Lower leg skin (tissue), 4 donors: ENCODE measurements around the gene ENO4. TPM values are rescaled to one million over a fixed set of nuclear protein-coding genes. Genes with fewer than 3 reads are reported as not detected.

Experiments
- DNase-seq, 2 donors: peaks; one replicate each; pipeline ENCODE4 v3.0.0-alpha.2; 2019; ENCODE audit warnings: low spot score in 2 of 2
- H3K4me3 ChIP-seq: fragments of 200-600 bp; sonication (generic); 2 replicates; pipeline ENCODE4 v1.5.1; 2017; ENCODE audit warnings: mild to moderate bottlenecking, low read depth; ENCODE audit not compliant: poor library complexity, severe bottlenecking
- CTCF ChIP-seq, 3 donors: fragments of 450-650 bp; IDR thresholded peaks; one replicate each; pipeline ENCODE4 v1.5.1; 2016; ENCODE audit warnings: antibody characterized with exemption in 3 of 3, mild to moderate bottlenecking in 3 of 3, moderate library complexity in 2 of 3
- POLR2A ChIP-seq, 2 donors: fragments of 450-650 bp; IDR thresholded peaks; one replicate each; pipeline ENCODE4 v1.6.1; 2016 to 2017; ENCODE audit warnings: antibody characterized with exemption in 2 of 2, mild to moderate bottlenecking in 1 of 2, moderate library complexity in 1 of 2
- WGBS, 2 donors: methylation state at CpG; one replicate each; pipeline ENCODE4 v1.1.5; 2018; 5-methylcytosine and 5-hydroxymethylcytosine counted together
- intact Hi-C: fragments of 100-400 bp; cut with DNase I; formaldehyde crosslinking; loops from one replicate; pipeline ENCODE4 v1.15.0; 2023; ENCODE audit warnings: low total_unique reads
- total RNA-seq, 4 donors: library from RNA; depleted of rRNA; stranded (reverse); fragments of >200 nt; gene quantifications; one replicate each; pipeline ENCODE4 v1.1.0, GENCODE V29; 2016

ENO4 gene
- total RNA-seq, 4 donors from 2014 or later = 0.06 to 4.4 TPM; not detected in 2

GRCh38 chr10:116852246-116852645 lies 2.9 kb downstream of the ENO4 start:
- no peak for DNase-seq
- no peak overlapping the region for H3K4me3 ChIP-seq
- 58 to 63% methylated on average over 1 of the region's 1 CpG for whole genome bisulfite sequencing, 2 donors
- intact Hi-C loops = no loop called here
- no peak for TF ChIP-seq CTCF (IDR thresholded peaks at IDR 0.05)
- no peak for TF ChIP-seq POLR2A (IDR thresholded peaks at IDR 0.05)

- no peak for DNase-seq
- no peak overlapping the region for H3K4me3 ChIP-seq
- no peak for TF ChIP-seq CTCF (IDR thresholded peaks at IDR 0.05)
- TF ChIP-seq POLR2A (IDR thresholded peaks at IDR 0.05) = no peak
- intact Hi-C loops = no loop called here
- 88 to 94% methylated on average over 4 of the region's 4 CpGs for WGBS, 2 donors
These were observed 4.0 kb downstream of the ENO4 start for GRCh38 chr10:116853287-116853686.

- WGBS, 2 donors = 77 to 80% methylated on average over 4 of the region's 4 CpGs
- intact Hi-C loops = no loop called here
- no peak for DNase-seq
These were observed 4.4 kb downstream of the ENO4 start for GRCh38 chr10:116853701-116854100.

GRCh38 chr10:116857156-116857555 lies 7.9 kb downstream of the ENO4 start:
- no peak for DNase-seq
- 93 to 97% methylated on average over 3 of the region's 3 CpGs for WGBS, 2 donors
- TF ChIP-seq CTCF (IDR thresholded peaks at IDR 0.05) (no peak), POLR2A (IDR thresholded peaks at IDR 0.05) (no peak)
- H3K4me3 ChIP-seq = no peak overlapping the region
- intact Hi-C loops = no loop called here

More at GRCh38 chr10:116853701-116854100, 4.4 kb downstream of the ENO4 start:
- no peak overlapping the region for H3K4me3 ChIP-seq
- TF ChIP-seq POLR2A (IDR thresholded peaks at IDR 0.05) = no peak
- no peak for TF ChIP-seq CTCF (IDR thresholded peaks at IDR 0.05)

- WGBS, 2 donors = 73 to 81% methylated on average over 2 of the region's 2 CpGs
- no peak overlapping the region for H3K4me3 ChIP-seq
- TF ChIP-seq CTCF (IDR thresholded peaks at IDR 0.05) (no peak), POLR2A (IDR thresholded peaks at IDR 0.05) (no peak)
- intact Hi-C loops = no loop called here
- no peak for DNase-seq
These were observed 12.5 kb downstream of the ENO4 start for GRCh38 chr10:116861796-116862195.

GRCh38 chr10:116864436-116864835 lies 15.1 kb downstream of the ENO4 start:
- WGBS, 2 donors = 92 to 95% methylated on average over 4 of the region's 4 CpGs
- TF ChIP-seq CTCF (IDR thresholded peaks at IDR 0.05) (no peak), POLR2A (IDR thresholded peaks at IDR 0.05) (no peak)
- intact Hi-C loops = no loop called here
- H3K4me3 ChIP-seq = no peak overlapping the region
- no peak for DNase-seq
